GM12872 (cell line): ENCODE data around the gene COMMD4.

Experiments used
- TF ChIP-seq, protein P1 (sequence below): IDR thresholded peaks from 3 replicates; pipeline ENCODE4 v1.5.1; 2011; ENCODE audit warnings: low read depth, mild to moderate bottlenecking, low read length, moderate library complexity; ENCODE audit not compliant: insufficient read depth

Gene COMMD4

DNA sequence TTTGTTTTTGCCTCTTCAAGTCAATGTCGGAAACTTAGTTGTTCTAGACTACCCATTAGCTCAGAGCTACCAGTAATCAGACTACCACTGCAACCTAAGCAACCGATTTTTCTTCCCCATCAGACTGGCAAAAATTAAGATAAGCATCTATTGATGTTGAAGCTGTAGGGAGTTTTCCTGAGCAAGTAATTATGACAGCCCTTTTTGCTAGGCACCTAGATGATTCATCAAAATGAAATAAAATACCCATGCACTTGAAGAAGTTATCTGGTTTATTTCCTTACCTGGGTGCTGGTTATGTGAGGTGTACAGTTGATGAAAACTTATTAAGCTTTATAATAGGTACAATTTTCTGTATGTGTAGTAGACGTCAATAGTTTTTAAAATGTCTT lies 554 bp upstream of the COMMD4 start:
- TF ChIP-seq, protein P1, sequence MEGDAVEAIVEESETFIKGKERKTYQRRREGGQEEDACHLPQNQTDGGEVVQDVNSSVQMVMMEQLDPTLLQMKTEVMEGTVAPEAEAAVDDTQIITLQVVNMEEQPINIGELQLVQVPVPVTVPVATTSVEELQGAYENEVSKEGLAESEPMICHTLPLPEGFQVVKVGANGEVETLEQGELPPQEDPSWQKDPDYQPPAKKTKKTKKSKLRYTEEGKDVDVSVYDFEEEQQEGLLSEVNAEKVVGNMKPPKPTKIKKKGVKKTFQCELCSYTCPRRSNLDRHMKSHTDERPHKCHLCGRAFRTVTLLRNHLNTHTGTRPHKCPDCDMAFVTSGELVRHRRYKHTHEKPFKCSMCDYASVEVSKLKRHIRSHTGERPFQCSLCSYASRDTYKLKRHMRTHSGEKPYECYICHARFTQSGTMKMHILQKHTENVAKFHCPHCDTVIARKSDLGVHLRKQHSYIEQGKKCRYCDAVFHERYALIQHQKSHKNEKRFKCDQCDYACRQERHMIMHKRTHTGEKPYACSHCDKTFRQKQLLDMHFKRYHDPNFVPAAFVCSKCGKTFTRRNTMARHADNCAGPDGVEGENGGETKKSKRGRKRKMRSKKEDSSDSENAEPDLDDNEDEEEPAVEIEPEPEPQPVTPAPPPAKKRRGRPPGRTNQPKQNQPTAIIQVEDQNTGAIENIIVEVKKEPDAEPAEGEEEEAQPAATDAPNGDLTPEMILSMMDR, result no peak

DNA sequence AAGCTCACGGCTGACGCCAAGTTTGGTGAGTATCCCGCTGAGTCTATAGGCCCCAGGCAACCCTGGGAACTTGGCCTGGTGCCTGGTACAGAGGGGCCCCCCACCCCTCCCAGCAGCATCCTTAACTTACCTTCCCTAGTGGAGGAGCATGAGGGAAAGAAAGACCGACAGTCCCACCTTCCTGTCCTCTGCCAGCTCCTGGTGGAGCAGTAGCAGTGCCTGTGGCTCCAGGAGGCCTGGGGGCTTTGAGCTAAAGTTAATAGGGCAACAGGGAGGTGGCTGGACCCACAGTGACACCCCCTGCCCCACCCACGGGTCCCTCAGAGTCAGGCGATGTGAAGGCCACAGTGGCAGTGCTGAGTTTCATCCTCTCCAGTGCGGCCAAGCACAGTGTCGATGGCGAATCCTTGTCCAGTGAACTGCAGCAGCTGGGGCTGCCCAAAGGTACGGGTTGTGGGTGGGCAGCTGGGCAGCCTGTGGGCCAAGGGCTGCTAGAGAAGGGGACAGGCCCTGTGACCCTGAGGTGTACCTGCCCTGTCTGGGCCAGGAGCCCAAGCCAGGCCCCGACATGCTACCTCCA lies 2.9 kb downstream of the COMMD4 start:
- TF ChIP-seq, protein P1, result no peak

DNA sequence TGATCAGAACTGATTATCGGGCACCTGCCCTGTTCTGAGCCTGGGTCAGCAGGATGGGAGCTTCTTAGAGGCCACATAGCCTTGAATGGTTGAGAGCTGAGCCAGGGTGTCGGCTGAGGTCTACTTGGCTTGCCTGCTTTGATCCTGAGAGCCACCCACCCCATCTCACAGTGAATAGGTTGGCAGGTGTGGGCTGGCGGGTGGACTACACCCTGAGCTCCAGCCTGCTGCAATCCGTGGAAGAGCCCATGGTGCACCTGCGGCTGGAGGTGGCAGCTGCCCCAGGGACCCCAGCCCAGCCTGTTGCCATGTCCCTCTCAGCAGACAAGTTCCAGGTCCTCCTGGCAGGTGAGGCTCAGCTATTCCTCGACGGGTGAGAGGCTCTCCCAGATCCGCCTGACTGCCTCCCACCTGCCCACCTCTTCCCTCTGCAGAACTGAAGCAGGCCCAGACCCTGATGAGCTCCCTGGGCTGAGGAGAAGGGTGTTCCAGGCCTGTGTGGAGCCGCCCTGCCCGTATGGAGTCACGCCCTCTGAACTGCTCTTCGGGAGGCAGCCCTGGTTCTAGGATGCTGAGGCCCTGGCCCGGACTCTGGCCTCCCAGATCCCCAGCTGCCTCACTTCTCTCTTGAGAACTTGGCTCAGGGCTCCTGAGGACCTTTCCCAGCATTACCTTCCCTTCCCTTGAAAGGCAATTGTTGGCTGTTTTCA lies 3.8 kb downstream of the COMMD4 start:
- TF ChIP-seq, protein P1, result no peak

DNA sequence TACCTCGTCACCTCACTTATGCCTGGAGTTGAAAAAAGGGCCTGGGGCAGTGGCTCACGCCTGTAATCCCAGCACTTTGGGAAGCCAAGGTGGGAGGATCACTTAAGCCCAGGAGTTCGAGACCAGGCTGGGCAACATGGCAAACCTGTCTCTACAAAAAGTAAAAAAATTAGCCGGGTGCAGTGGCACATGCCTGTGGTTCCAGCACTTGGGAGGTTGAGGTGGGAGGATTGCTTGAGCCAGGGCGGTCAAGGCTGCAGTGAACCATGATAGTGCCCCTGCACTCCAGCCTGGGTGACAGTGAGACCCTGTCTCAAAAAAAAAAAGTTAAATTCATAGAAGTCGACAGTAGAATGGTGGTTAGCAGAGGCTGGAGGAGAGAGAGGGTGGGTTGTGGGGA lies 6.4 kb downstream of the COMMD4 start:
- TF ChIP-seq, protein P1, result no peak

DNA sequence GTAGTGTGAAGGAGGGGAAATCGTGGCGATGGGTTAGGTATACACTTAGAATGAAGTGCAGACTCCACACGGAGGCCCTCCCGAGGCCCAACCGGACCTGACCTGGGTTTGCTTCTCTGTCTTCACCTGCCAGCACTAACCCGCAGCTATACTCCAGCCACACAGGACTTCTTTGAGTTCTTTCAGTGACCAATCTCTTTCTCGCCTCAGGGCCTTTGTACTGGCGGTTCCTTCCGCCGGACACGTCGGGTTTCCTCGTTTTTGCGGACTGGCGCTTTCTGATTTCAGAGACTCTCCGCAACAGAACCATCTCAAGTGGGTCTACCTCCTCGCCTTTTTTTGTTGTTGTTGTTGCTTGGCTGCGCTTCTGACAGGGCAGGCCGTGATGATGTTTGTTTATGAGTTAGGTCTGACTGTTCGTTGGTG lies 10.9 kb downstream of the COMMD4 start, which contains the start of gene NEIL1:
Gene NEIL1 (plus strand): TSS at position 244 of the 426 bp plus-strand sequence. CDS start 1,867 bp downstream, outside the sequence.
- TF ChIP-seq, protein P1, result no peak

DNA sequence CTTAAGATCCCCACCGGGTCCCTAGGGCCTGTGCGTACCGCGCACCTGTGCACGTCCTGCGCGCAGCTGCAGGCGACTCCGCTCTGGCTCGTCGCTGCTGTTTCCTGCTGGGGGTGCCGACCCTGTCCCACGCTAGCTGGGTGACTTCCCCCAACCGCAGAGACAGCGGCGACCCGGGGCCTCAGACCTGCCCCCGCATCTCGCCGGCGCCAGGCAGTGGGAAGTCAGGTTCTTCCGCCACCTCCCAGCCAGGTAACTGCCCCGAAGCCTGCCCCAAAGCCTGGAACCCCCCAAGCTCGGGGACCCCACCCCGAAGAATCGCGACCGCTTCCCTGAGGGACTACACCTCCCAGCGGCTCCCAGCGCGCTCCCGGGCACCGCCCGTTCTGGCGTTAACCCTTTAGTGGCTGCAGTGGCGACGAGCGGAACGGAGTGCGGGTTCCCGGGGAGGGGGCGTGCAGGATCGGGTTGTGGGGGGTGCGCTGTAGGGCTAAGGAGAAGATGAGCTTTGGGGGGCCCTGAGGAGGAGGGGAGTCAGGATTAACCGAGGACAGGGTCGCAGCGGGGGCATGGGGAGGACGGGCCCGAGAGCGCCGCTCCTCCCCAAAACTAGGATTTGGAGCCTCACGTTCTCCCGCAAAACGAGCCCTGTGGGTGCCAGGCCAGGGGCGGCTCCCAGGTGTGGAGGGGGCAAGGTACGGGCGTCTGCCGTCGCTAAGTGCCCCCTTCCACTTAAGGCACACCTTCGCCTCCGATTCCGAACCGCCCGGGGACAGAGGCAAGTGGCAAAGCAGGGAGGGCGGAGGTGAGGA lies 11.6 kb downstream of the COMMD4 start:
- TF ChIP-seq, protein P1, result no peak

DNA sequence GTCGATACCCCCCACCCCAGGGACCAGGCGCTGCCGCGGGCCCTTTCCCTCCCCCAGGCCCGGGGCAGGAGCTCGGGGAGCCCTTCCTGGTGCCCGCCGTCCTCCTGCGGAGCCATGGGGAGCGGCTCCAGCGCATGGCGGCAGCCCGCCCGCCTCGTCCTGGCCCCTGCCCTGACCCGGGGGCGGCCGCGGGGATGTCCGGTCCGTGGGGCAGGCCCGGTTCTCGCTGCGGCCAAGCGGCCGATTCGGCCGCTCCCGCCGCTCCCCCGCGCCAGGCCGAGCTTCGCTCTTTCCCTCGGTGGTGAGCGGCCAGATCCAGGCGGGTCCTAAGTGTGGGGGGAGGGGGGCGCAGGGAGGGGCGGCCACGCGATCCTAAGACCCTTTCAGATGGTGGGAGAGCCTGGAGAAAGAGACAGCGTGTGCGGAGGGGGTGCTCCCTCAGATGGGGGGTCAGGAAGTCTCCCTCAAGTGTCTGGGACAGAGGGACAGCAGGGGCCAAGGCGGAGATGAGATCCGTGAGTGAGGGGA lies 12.2 kb downstream of the COMMD4 start:
- TF ChIP-seq, protein P1, result no peak
